OCI-M1 (cell line): ENCODE data around the gene SMC6.

Experiments
- DNase-seq: peaks from one replicate; lab custom pipeline; 2025; lab: John Stamatoyannopoulos, UW

SMC6 gene

DNA sequence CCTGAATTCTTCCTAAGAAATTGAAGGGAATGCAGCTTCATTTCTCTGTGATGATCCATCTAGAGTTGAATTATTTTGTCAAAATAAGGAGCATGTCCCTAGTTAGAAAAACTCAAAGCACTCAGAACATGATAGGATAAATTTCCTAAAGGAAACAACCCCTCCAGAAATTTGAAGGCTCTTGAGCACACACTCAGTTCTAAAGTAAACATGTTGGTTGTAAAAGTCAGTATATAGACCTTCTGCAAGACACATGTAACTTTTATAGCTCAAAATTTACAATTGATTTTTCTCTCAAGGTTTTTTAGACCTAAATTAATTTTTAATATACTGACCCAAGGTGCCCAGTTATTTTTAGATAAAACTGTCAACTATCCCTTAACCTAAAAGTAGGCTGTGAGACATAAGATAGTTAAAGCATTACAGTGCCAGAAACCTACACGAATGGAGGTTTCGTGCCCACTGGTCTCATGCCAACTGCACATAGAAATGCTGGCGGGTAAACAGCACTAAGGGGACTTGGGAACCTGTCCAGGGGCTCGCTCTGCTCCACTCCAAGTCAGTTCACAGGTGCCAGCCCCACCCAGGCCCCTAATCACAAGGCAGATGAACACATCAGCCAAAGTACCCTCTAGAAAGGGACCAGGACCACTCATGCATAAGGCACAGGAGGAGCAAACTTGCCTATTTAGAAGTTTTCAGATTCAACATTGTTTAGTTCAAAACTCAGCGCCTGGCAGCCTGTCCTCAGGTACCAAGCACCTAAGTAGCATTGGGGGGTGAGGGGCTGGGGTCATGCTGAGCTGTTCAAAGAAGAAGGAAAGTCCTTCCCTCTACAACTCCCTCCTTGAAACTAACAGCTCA, 106.5 kb downstream of the SMC6 start:
- no peak for DNase-seq

GRCh38 chr2:17646081-17646554, 107.5 kb downstream of the SMC6 start:
- DNase-seq, result peak; percentile 86

- no peak for DNase-seq
Observed at GRCh38 chr2:17644997-17645720, 108.5 kb downstream of the SMC6 start.

- peak; percentile 65 for DNase-seq
Observed at GRCh38 chr2:17643031-17643615, 110.5 kb downstream of the SMC6 start.

DNA sequence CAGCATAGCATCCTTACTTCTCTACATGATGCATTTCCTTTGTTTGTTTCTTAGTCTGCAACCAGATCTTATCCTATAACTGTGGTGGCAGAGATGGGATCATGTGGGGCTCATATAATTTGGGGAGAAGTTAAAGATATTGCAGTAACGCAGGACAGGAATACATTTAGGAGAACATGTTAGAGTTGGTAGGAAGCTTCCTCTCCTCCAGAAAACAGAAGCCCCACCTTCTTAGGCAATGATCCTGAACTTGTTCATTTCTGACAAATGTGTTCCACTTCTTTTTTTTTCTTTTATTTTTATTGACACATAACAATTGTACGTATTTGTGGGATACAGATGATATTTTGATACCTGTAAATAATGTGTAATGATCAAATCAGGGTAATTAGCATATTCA, 113.2 kb downstream of the SMC6 start:
- DNase-seq, result no peak

GRCh38 chr2:17638196-17638743, 115.3 kb downstream of the SMC6 start:
- DNase-seq, result no peak

GRCh38 chr2:17637131-17637906, 116.3 kb downstream of the SMC6 start:
- no peak for DNase-seq

DNA sequence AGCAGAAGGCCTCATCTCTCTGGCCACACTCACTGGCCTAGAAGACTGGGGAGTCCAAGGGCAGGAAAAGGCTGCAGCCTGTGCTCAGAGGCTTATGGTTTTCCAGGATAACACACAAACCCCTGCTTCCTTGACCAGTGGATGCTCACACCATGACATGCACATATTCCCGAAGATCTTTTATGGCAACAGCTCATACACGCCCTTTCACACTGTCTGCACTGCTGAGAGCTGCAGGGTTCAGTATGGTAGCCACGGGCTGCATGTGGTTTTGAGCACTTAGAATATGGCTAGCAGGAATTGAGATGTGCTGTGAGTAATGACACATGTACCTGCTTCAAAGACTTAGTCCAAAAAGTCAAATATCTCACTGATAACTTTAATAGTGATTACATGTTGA, 117.4 kb downstream of the SMC6 start:
- DNase-seq, result no peak

DNA sequence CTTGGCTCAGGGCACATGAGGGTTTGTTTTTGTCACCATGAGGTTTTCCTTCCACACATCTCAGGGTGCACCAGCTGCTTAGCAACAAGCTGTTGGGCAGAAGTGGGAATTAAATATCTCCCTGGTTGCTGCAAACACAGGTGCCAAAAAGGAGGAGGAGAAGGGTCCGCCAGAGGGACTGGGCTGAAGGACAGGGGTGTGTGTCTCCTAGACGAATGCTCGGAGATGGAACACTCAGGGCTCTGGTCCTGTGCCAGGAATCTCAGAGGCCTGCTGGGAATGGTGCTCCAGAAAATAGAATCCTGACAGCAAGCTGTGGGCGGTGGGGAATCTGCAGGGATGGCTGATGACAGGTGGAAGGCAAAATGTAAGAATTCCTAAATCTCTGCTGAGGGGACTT, 118.6 kb downstream of the SMC6 start:
- no peak for DNase-seq

- no peak for DNase-seq
Observed at GRCh38 chr2:17630089-17630488, 123.5 kb downstream of the SMC6 start.

DNA sequence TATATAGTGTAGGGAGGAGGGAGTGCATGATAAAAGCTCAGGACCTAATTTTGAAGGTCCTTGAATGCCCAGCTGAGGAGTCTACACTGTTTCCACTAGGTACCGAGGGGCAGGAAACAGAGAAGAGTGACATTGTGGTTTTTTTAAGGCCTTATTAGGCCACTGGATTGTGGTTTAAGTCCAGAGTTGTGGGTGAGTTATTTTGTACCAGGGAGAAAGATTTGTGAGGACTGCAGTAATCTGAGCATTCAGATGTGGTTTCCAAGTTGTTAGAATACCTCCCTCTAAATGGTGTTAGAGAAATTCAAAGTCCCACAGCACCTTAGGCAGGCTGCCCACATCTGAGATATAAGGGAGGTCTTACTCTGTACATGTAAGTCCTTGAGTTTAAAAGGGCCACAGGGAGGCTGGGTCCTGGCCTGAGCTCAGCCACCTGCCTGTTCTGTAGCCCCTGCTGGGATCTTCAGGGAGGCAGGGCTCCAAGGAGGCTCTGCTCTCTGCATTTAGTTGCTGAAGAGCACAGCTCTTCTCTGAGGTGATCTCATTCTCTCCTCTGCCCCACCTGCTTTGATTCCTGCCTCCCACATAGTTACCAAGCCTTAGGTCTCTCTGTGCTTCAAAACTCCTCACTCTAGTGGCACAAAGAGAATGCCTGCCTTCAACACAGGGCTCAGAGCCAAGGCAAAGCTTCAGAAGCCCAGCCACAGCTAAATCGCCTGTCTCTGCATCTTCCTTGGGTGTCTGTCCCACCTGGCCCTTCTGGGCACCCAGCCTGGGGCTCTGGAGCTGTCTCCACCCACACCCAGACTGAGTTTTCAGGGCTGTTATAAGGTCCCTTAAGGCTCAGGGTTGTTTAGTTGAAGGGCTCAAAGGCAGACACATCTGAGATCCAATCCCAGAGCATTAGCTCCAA, 125.0 kb downstream of the SMC6 start:
- no peak for DNase-seq

- DNase-seq, result no peak
Observed at GRCh38 chr2:17627434-17627833, 126.2 kb downstream of the SMC6 start.

GRCh38 chr2:17626986-17627385, 126.6 kb downstream of the SMC6 start:
- DNase-seq, result peak; percentile 73

- no peak for DNase-seq
Observed at GRCh38 chr2:17625446-17625845, 128.2 kb downstream of the SMC6 start.

DNA sequence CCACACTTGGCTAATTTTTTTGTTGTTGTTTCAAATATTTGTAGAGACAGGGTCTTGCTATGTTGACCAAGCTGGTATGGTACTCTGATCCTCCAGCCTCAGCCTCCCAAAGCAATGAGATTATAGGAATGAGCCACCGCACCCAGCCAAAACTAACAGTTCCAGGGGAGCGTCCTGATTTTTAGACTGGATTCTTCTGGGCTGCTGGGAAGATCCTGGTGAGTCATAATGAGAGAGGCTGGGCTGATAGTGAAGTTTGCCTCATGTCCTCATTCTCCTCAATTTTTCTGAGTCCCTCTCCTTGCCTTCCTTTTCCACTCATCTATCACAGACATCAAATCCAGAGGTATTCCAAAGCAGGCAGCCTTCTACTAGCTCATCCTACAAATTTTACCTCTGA, 131.8 kb downstream of the SMC6 start:
- DNase-seq, result no peak

DNA sequence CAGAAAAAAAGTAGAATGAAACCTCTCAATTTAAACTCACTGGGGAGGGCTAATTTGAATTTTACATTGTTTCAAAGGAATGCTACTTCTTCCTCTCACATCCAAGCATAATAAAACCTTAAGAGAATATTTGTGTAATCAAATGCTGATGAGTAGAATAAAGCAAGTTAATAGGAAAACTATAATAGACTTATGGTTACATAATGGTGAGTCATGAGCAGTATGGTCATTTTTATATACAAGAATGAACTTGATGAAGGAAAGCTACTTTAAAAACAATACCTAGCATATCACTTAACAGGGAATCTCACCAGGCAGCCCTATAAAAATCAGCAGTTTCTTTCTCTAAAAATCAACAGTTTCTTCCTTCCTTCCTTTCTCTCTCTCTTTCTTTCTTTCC, 132.8 kb downstream of the SMC6 start:
- DNase-seq, result no peak

- DNase-seq, result no peak
Observed at GRCh38 chr2:17620280-17620679, 133.3 kb downstream of the SMC6 start.

GRCh38 chr2:17617955-17618354, 135.7 kb downstream of the SMC6 start:
- no peak for DNase-seq

DNA sequence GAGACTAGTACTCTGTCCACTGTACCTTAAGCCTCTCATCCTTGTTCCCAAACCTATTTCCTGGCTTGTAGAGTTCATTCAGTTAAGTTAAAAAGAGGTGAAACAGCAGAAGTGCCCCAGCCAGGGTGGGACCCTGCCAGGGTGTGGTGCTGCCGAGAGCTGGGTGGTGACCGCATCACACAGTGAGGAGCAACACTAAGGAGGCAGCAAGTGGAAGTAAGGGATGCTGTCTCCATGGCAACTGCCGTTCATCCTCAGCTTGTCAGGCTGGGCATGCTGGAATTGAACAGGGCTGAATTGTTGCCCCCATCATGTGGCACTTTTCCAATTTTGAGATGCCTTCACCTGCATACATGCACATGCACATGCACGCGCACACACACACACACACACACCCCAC, 136.1 kb downstream of the SMC6 start:
- DNase-seq, result no peak

GRCh38 chr2:17616405-17616804, 137.2 kb downstream of the SMC6 start:
- no peak for DNase-seq
